SU-DHL-6 (cell line): ENCODE measurements around the gene RANBP9.

Experiments used
- CTCF ChIP-seq: fragments of 200-600 bp; sonication (generic); IDR thresholded peaks from one replicate; pipeline ENCODE4 v1.5.1; 2017; ENCODE audit warnings: antibody characterized with exemption, mild to moderate bottlenecking, low read length, moderate library complexity; ENCODE audit not compliant: insufficient read depth, poor library complexity, severe bottlenecking
- EZH2phosphoT487 ChIP-seq: fragments of 200-600 bp; sonication (generic), shearing (Covaris generic); conservative IDR thresholded peaks from 2 replicates; pipeline ENCODE4 v1.6.1; 2018; ENCODE audit warnings: mild to moderate bottlenecking, antibody characterized with exemption, low read length, moderate library complexity, mixed read lengths

GRCh38 chr6:13741365-13741764 lies 29.7 kb upstream of the RANBP9 start:
- TF ChIP-seq CTCF (no peak), EZH2phosphoT487 (no peak)
